Caco-2 (cell line): Measurements from ENCODE around the gene CNIH1. TPM values are rescaled to one million over a fixed set of nuclear protein-coding genes. Genes with fewer than 3 reads are reported as not detected.
A peak's percentile ranks its signal among the peaks of the same experiment; 100 is the strongest.

Experiments
- BruUV-seq: library from RNA; stranded (reverse); fragments of 400-500 nt; replicated peaks from 2 replicates; lab custom pipeline; 2021; lab: Mats Ljungman, UMichigan
- CTCF ChIA-PET: fragments of 300-600 bp; sonication (Branson Sonifier 250); formaldehyde crosslinking; loops from one replicate; lab custom pipeline; 2022; ENCODE audit warnings: antibody characterized with exemption; lab: Charles Lee
- POLR2A ChIA-PET: fragments of 300-600 bp; sonication (Branson Sonifier 250); formaldehyde crosslinking; loops from one replicate; lab custom pipeline; 2022; ENCODE audit warnings: antibody characterized with exemption; lab: Charles Lee
- DNase-seq, 2 experiments: peaks; one replicate each; pipeline versions ENCODE4 v3.0.0 to v3.0.0-alpha.2; 2020 to 2022
- H3K27me3 ChIP-seq: replicated peaks from 2 replicates; pipeline ENCODE4 v1.6.0; 2011; ENCODE audit warnings: low read length; ENCODE audit not compliant: control insufficient read depth, insufficient read depth
- H3K36me3 ChIP-seq: 2 replicates; pipeline ENCODE4 v1.5.1; 2011; ENCODE audit warnings: low read length; ENCODE audit not compliant: control insufficient read depth, insufficient read depth
- H3K4me1 ChIP-seq: fragments of 250-450 bp; sonication (Bioruptor Pico); 2 replicates; pipeline ENCODE4 v1.5.1; 2020; ENCODE audit warnings: mild to moderate bottlenecking
- H3K4me3 ChIP-seq: 2 replicates; pipeline ENCODE4 v1.5.1; 2011; ENCODE audit warnings: low read depth, mild to moderate bottlenecking, control low read depth, low read length
- H3K9me3 ChIP-seq: fragments of 250-450 bp; sonication (Bioruptor Pico); 2 replicates; pipeline ENCODE4 v1.5.1; 2020; ENCODE audit warnings: mild to moderate bottlenecking, moderate library complexity
- H3K27ac Mint-ChIP-seq: one replicate; pipeline ENCODE4 v1.8.0; 2022; ENCODE audit warnings: mixed read lengths; ENCODE audit not compliant: unreplicated experiment
- H3K27me3 Mint-ChIP-seq: one replicate; pipeline ENCODE4 v1.8.0; 2022; ENCODE audit warnings: mixed read lengths; ENCODE audit not compliant: insufficient read depth, unreplicated experiment
- H3K36me3 Mint-ChIP-seq: one replicate; pipeline ENCODE4 v1.8.0; 2022; ENCODE audit warnings: mild to moderate bottlenecking, mixed read lengths; ENCODE audit not compliant: insufficient read depth, unreplicated experiment
- H3K4me1 Mint-ChIP-seq: one replicate; pipeline ENCODE4 v1.8.0; 2022; ENCODE audit warnings: low read depth, mixed read lengths; ENCODE audit not compliant: unreplicated experiment
- H3K4me3 Mint-ChIP-seq: one replicate; pipeline ENCODE4 v1.8.0; 2022; ENCODE audit warnings: mild to moderate bottlenecking, moderate library complexity, mixed read lengths; ENCODE audit not compliant: unreplicated experiment
- H3K9me3 Mint-ChIP-seq: one replicate; pipeline ENCODE4 v1.8.0; 2022; ENCODE audit warnings: mixed read lengths; ENCODE audit not compliant: unreplicated experiment
- CTCF ChIP-seq, 2 experiments: fragments of 200-600 bp in 1 of 2; IDR thresholded peaks; 1 replicate in 1 of 2; 2 replicates in 1 of 2; pipeline versions ENCODE4 v1.5.1 to v1.8.0; 2011 to 2022; ENCODE audit warnings: antibody characterized with exemption in 1 of 2, control low read depth in 1 of 2, inconsistent platforms in 1 of 2, low read depth in 1 of 2, low read length in 1 of 2, mild to moderate bottlenecking in 1 of 2, moderate library complexity in 1 of 2; ENCODE audit not compliant: insufficient read depth in 1 of 2, severe bottlenecking in 1 of 2, unreplicated experiment in 1 of 2
- intact Hi-C: fragments of 100-400 bp; cut with micrococcal nuclease; formaldehyde crosslinking; loops from one replicate; pipeline ENCODE4 v1.10.0; 2022; ENCODE audit not compliant: unreplicated experiment
- total RNA-seq: library from RNA; stranded (reverse); gene quantifications from 2 replicates; pipeline ENCODE4 v1.2.3, GENCODE V29; 2022

The CNIH1 gene
- total RNA-seq, 1 experiment from 2014 or later, result 164 TPM

- H3K9me3 ChIP-seq, result no peaks in the 10 kb centered on the region
- no peak overlapping the region for H3K4me3 ChIP-seq
- no peak overlapping the region for H3K27ac Mint-ChIP-seq
- no peaks in the 10 kb centered on the region for H3K9me3 Mint-ChIP-seq
- no peak for DNase-seq
- H3K4me1 ChIP-seq, result peaks cover 12% of the 10 kb centered on the region; the same call in 1 of the 2 replicates
- ChIA-PET CTCF (no interaction called here), POLR2A (no interaction called here)
- H3K27me3 ChIP-seq, result no peaks in the 10 kb centered on the region
- peaks cover 35% of the 10 kb centered on the region for H3K36me3 Mint-ChIP-seq
- BruUV-seq, result no TSS peak
- intact Hi-C loops, result no loop called here
- no peaks in the 10 kb centered on the region for H3K27me3 Mint-ChIP-seq
- TF ChIP-seq CTCF (IDR thresholded peaks at IDR 0.05; ENCODE audit: insufficient read depth in 1 of 2, low read depth in 1 of 2, low read length in 1 of 2, severe bottlenecking in 1 of 2, unreplicated experiment in 1 of 2), result no peak
- peaks cover 19% of the 10 kb centered on the region for H3K4me1 Mint-ChIP-seq
- no peak overlapping the region for H3K4me3 Mint-ChIP-seq
- H3K36me3 ChIP-seq, result no peaks in the 10 kb centered on the region
Measured at GRCh38 chr14:54480830-54481562, 39.8 kb upstream of the CNIH1 start.

GRCh38 chr14:54478636-54479215, 37.6 kb upstream of the CNIH1 start:
- intact Hi-C loops, result no loop called here
- Histone ChIP-seq H3K36me3 (no peaks in the 10 kb centered on the region), H3K4me1 (peaks cover 17% of the 10 kb centered on the region), H3K4me3 (no peak overlapping the region), H3K27me3 (no peaks in the 10 kb centered on the region), H3K9me3 (no peaks in the 10 kb centered on the region)
- H3K36me3 Mint-ChIP-seq, result peaks cover 45% of the 10 kb centered on the region
- no peaks in the 10 kb centered on the region for H3K27me3 Mint-ChIP-seq
- H3K27ac Mint-ChIP-seq, result no peak overlapping the region
- ChIA-PET POLR2A (no interaction called here), CTCF (no interaction called here)
- H3K9me3 Mint-ChIP-seq, result no peaks in the 10 kb centered on the region
- H3K4me1 Mint-ChIP-seq, result peaks cover 8% of the 10 kb centered on the region
- TF ChIP-seq CTCF (IDR thresholded peaks at IDR 0.05; ENCODE audit: insufficient read depth in 1 of 2, low read depth in 1 of 2, low read length in 1 of 2, severe bottlenecking in 1 of 2, unreplicated experiment in 1 of 2), result no peak
- H3K4me3 Mint-ChIP-seq, result no peak overlapping the region
- no TSS peak for BruUV-seq
- DNase-seq, result no peak

- H3K27me3 ChIP-seq, result no peaks in the 10 kb centered on the region
- no TSS peak for BruUV-seq
- Mint-ChIP-seq H3K9me3 (no peaks in the 10 kb centered on the region), H3K4me1 (peaks cover 2% of the 10 kb centered on the region), H3K36me3 (peaks cover 52% of the 10 kb centered on the region), H3K4me3 (no peak overlapping the region), H3K27me3 (no peaks in the 10 kb centered on the region), H3K27ac (peak overlapping the region; percentile 34)
- peaks cover 21% of the 10 kb centered on the region for H3K4me1 ChIP-seq
- no peaks in the 10 kb centered on the region for H3K36me3 ChIP-seq
- DNase-seq, result no peak
- no peak for TF ChIP-seq CTCF (IDR thresholded peaks at IDR 0.05; ENCODE audit: insufficient read depth in 1 of 2, low read depth in 1 of 2, low read length in 1 of 2, severe bottlenecking in 1 of 2, unreplicated experiment in 1 of 2)
- ChIA-PET CTCF (no interaction called here), POLR2A (no interaction called here)
- H3K4me3 ChIP-seq, result no peak overlapping the region
- no peaks in the 10 kb centered on the region for H3K9me3 ChIP-seq
- intact Hi-C loops, result no loop called here
Measured at GRCh38 chr14:54475911-54476310, 34.7 kb upstream of the CNIH1 start.
